ENCODE data around the gene ATP8A2. TPM values are rescaled to one million over a fixed set of nuclear protein-coding genes. Genes with fewer than 3 reads are reported as not detected.
"Not testable (repeated sequence)": the region's sequence is repeated elsewhere in the genome, so short reads cannot be mapped to it uniquely, and the experiment has no call there.

ATP8A2 gene
- total and polyA plus RNA-seq, 2 of the 8 experiments (the other 6 are each of a cell fraction or from before 2014, with no cell fraction given) = 2.4 to 8.3 TPM

GRCh38 chr13:25548991-25549390 lies 177.2 kb downstream of the ATP8A2 start:
- H3K23ac ChIP-seq (ENCODE audit: insufficient read length); H3K79me1 ChIP-seq (ENCODE audit: low read depth, low read length); H2BK5ac ChIP-seq (ENCODE audit: low read depth, low read length); H2AK5ac ChIP-seq (ENCODE audit: low read depth, low read length); H2BK15ac ChIP-seq (ENCODE audit: low read length); H3K14ac ChIP-seq (ENCODE audit: insufficient read length); H4K8ac ChIP-seq (ENCODE audit: extremely low read depth, insufficient read depth, low read length); H3K56ac ChIP-seq (replicated peaks; ENCODE audit: insufficient read length, low read depth, low read length); H2BK120ac ChIP-seq (replicated peaks; ENCODE audit: low read depth, low read length); H3K27ac ChIP-seq (ENCODE audit: low read depth, low read length); H2BK12ac ChIP-seq (ENCODE audit: low read depth, low read length); H3K27me3 ChIP-seq (replicated peaks in 1 of 4; ENCODE audit: control insufficient read depth in 3 of 4, extremely low read depth in 1 of 4, insufficient read depth in 3 of 4, low read length in 3 of 4); H3K4me2 ChIP-seq (ENCODE audit: insufficient read depth in 1 of 2, low read depth in 2 of 2, low read length in 2 of 2); H3K4me1 ChIP-seq (replicated peaks in 1 of 4; ENCODE audit: control insufficient read depth in 3 of 4, insufficient read depth in 4 of 4, low read length in 3 of 4); H2AFZ ChIP-seq (ENCODE audit: low read length); CTCF ChIA-PET (ENCODE audit: partially characterized antibody); H4K91ac ChIP-seq (replicated peaks; ENCODE audit: insufficient read length, low read length); H3K9me3 ChIP-seq (ENCODE audit: insufficient read depth in 2 of 2, low read depth in 1 of 2, low read length in 1 of 2); DNase-seq (ENCODE audit: low read depth in 1 of 2, low spot score in 2 of 2); H2BK20ac ChIP-seq (ENCODE audit: low read length); H3K79me2 ChIP-seq (ENCODE audit: control insufficient read depth in 1 of 2, insufficient read depth in 2 of 2, low read length in 2 of 2); H3K23me2 ChIP-seq (ENCODE audit: low read depth, low read length); POLR2A ChIA-PET (ENCODE audit: partially characterized antibody); H3K36me3 ChIP-seq (ENCODE audit: control insufficient read depth in 2 of 4, insufficient read depth in 4 of 4, low read length in 3 of 4); H4K5ac ChIP-seq (ENCODE audit: insufficient read length, low read depth, low read length); FAIRE-seq; H3K4me3 ChIP-seq (ENCODE audit: extremely low read depth in 1 of 4, insufficient read depth in 2 of 4, low read depth in 3 of 4, low read length in 4 of 4); H3K18ac ChIP-seq (ENCODE audit: extremely low read depth, low read length); H4K20me1 ChIP-seq (replicated peaks in 1 of 2; ENCODE audit: control insufficient read depth in 1 of 2, insufficient read depth in 2 of 2, low read length in 2 of 2); H3K9ac ChIP-seq (replicated peaks in 1 of 4; ENCODE audit: extremely low read depth in 1 of 4, low read depth in 3 of 4, low read length in 3 of 4); H3K4ac ChIP-seq (replicated peaks; ENCODE audit: insufficient read length, low read depth, low read length): not testable (repeated sequence)
- 95% methylated on average over 9 of the region's 9 CpGs; no CpG with 5 or more reads in 1 of the 2 experiments for WGBS, 2 experiments (ENCODE audit: extremely low coverage in 1 of 2, insufficient coverage in 1 of 2, insufficient read length in 1 of 2, insufficient replicate concordance in 2 of 2, low coverage in 1 of 2, low lambda C conversion rate in 2 of 2, missing lambda C conversion rate in 1 of 2)

Measured in H1 (cell line).